Measurements from ENCODE around the gene LDLRAD4.

GRCh38 chr18:13446024-13446423 lies 227.5 kb downstream of the LDLRAD4 start:
- TF ChIP-seq CTCF (conservative IDR thresholded peaks at IDR 0.05) (no peak), ZFX (IDR thresholded peaks at IDR 0.05) (no peak)
